Brain microvascular endothelial cell (primary cell): ENCODE data around the gene IL16.
"Not testable (repeated sequence)": the region's sequence is repeated elsewhere in the genome, so short reads cannot be mapped to it uniquely, and the experiment has no call there.

ENCODE experiments used
- DNase-seq: peaks from one replicate; pipeline ENCODE4 v3.0.0-alpha.2; 2020
- H3K27ac ChIP-seq: fragments of 250-450 bp; sonication (Bioruptor Pico); 2 replicates; pipeline ENCODE4 v1.5.1; 2020; ENCODE audit warnings: mild to moderate bottlenecking, moderate library complexity
- H3K27me3 ChIP-seq: fragments of 250-450 bp; sonication (Bioruptor Pico); replicated peaks from 2 replicates; pipeline ENCODE4 v1.5.1; 2020; ENCODE audit warnings: mild to moderate bottlenecking
- H3K36me3 ChIP-seq: fragments of 250-450 bp; sonication (Bioruptor Pico); replicated peaks from 2 replicates; pipeline ENCODE4 v1.5.1; 2020; ENCODE audit warnings: mild to moderate bottlenecking
- H3K4me3 ChIP-seq: 2 replicates; pipeline ENCODE4 v1.5.1; 2011; ENCODE audit warnings: low read depth, mild to moderate bottlenecking, control low read depth, low read length, moderate library complexity
- in situ Hi-C: cut with HindIII; loops from 2 replicates; pipeline ENCODE4 v1.10.0; 2017; ENCODE audit warnings: low sequenced_read_pairs, low pct_ligation_motif_present
- TF ChIP-seq, protein P1 (sequence below): IDR thresholded peaks from 2 replicates; pipeline ENCODE4 v1.5.1; 2011; ENCODE audit warnings: low read depth, mild to moderate bottlenecking, moderate library complexity, low read length, control low read depth, inconsistent platforms; ENCODE audit errors: missing control alignments

IL16 gene

DNA sequence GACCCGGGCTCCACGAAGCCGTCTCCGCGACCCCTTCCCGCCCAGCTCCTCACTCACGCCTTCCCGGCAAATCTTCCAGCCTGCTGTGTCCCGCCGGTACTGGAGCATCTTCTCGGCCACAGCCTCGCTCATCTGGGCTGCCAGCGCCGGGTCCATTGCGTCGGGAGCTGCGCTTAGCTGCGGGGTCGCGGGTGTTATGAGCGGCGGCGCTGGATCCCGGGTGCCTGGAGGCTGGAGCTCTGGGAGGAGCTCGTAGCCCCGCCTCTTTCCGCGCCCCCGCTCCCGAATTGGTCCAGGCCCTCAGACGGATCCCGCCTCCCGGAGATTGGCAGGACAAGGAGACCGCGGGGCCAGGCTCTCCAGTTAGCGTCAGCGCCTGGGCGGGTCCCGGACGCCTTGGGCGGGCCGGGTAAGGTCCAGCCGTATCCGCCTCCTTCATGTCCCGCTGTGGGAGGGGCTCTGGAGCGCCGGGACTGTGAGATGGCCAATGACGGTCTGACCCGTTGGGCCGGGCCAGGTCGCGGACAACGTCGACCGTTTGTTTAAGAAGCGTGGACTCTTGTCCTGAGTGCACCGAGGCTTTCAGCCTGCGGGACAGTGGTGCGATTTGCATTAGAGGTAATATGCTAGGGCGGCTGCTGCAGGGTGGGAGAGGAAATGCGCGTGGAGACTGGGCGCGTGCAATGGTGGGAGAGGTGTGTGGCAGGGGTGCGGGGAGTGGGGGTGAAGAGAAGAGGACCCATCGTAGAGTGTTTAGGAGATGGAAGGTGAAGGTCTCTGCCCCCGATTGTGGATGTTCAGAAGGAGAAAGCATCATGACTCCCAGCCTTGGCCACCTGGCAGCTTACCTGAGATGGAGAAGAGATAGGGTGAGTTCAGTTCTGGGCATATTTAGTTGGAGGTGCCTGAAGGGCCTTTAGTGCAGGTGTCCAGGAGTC, 127.5 kb downstream of the IL16 start, which contains the start of gene STARD5:
Gene STARD5, minus strand, starts transcription at position 198 of the 938 bp plus-strand sequence. Its CDS starts 42 bp downstream, at position 156.
- TF ChIP-seq, protein P1, sequence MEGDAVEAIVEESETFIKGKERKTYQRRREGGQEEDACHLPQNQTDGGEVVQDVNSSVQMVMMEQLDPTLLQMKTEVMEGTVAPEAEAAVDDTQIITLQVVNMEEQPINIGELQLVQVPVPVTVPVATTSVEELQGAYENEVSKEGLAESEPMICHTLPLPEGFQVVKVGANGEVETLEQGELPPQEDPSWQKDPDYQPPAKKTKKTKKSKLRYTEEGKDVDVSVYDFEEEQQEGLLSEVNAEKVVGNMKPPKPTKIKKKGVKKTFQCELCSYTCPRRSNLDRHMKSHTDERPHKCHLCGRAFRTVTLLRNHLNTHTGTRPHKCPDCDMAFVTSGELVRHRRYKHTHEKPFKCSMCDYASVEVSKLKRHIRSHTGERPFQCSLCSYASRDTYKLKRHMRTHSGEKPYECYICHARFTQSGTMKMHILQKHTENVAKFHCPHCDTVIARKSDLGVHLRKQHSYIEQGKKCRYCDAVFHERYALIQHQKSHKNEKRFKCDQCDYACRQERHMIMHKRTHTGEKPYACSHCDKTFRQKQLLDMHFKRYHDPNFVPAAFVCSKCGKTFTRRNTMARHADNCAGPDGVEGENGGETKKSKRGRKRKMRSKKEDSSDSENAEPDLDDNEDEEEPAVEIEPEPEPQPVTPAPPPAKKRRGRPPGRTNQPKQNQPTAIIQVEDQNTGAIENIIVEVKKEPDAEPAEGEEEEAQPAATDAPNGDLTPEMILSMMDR: no peak
- H3K27ac ChIP-seq: peak within 1 kb of the TSS; percentile 30
- DNase-seq: peak; percentile 97
- peak within 1 kb of the TSS; percentile 86 for H3K4me3 ChIP-seq
- H3K36me3 ChIP-seq: no peaks in the 10 kb centered on the region
- no peaks in the 10 kb centered on the region for H3K27me3 ChIP-seq
- in situ Hi-C loops: no loop called here

DNA sequence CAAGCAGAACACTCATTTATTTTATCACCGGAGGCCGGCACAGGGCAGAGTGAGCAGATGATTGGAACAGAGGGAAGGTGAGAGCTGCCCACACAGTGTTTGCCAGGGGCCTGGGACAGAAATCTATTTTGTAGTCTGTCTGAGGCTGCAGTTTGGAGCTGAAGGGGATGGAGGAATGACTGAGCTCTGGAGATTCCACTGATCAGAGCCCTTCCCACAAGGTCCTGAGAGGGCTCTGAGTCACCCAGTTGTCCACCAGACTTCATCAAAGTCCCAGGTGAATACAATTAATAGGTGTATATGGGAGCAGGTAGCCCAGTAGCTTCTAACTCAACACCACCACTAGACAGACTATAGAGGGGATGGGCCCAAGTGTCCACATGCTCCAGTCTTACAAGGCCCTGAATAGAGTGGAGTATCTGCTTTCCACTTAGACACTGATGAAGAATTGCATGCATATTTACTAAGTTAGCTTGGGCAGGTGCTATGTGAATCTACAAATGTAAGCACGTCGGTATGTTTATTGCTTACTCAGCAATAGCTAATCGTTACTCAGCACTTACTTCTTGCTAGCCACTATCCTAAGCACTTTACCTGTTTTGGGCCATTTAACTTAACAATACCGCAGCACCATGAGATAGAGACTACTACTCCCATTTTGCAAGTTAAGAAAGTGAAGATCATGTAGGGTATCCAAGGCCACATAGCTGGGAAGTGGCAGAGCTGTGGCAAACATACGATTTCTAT, 130.0 kb downstream of the IL16 start:
- Histone ChIP-seq H3K27me3 (no peaks in the 10 kb centered on the region), H3K4me3 (no peak overlapping the region), H3K36me3 (no peaks in the 10 kb centered on the region), H3K27ac (peak overlapping the region; percentile 72)
- TF ChIP-seq, protein P1: no peak
- DNase-seq: no peak
- in situ Hi-C loops: no loop called here

- in situ Hi-C loops: no loop called here
- DNase-seq: peak; percentile 87
- H3K27me3 ChIP-seq: no peaks in the 10 kb centered on the region
- TF ChIP-seq, protein P1: no peak
- peak overlapping the region; percentile 72 for H3K27ac ChIP-seq
- no peak overlapping the region for H3K4me3 ChIP-seq
- no peaks in the 10 kb centered on the region for H3K36me3 ChIP-seq
Measured at GRCh38 chr15:81327516-81327915, 130.8 kb downstream of the IL16 start.

- in situ Hi-C loops: no loop called here
- Histone ChIP-seq H3K36me3 (no peaks in the 10 kb centered on the region), H3K27ac (no peak overlapping the region), H3K4me3 (no peak overlapping the region), H3K27me3 (no peaks in the 10 kb centered on the region)
- no peak for DNase-seq
- TF ChIP-seq, protein P1: no peak
Measured at GRCh38 chr15:81329446-81329845, 132.8 kb downstream of the IL16 start.

DNA sequence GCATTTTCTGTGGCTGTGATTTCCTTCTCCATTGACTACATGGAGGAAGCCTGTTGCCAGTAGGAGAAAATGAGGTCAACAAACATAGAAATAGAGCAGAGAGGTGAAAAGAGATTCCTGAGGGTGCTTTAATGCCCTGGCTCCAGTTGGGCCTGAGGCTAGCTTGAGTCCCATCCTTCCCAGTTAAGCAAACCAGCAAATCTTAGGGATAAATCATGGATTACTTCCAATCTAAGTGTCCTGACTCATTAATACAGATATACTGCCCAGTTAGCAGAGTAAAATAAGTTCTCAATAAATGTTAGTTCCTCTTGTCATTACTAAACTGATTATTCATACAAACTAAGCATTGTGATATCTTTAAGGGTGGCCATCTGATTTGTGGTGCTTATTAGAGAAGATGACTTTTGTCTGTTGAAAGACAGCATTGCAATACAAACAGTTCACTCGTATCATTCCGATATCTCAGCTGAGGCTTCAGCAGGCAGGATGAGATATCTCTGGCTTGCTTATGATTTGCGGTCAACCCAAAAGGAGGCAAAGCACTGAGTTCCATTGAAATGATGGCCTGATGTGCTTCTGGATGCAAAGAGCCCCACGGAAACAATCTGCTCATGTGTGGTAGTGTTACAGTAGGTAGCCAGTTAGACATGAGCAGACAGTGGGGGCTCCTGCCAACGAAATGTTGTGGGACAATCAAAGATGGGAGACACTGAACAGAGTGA, 133.8 kb downstream of the IL16 start:
- Histone ChIP-seq H3K4me3 (no peak overlapping the region), H3K36me3 (no peaks in the 10 kb centered on the region), H3K27ac (peak overlapping the region; percentile 21), H3K27me3 (no peaks in the 10 kb centered on the region)
- DNase-seq: no peak
- TF ChIP-seq, protein P1: no peak
- in situ Hi-C loops: no loop called here

DNA sequence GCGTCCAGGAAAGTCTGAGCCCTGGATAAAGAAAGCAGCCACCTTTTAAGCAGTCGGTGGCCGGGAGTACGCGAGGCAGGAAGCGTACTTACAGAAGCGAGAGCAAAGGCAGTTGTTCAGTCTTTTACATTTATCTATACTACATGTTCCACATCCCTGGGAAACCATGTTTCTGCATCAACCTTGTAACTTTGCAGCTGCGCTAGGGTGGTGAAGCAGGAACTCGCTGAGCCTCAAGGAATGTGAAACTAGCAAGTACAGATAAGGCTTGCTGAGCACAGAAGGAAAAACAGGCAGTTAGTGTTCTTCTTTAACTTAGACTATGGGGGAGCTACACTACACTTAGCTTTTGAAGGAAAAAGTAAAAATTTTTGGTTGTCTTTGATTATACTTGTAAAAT, 134.5 kb downstream of the IL16 start:
- H3K36me3 ChIP-seq, H3K4me3 ChIP-seq, H3K27me3 ChIP-seq, in situ Hi-C loops: not testable (repeated sequence)
- peak; percentile 78 for DNase-seq
- H3K27ac ChIP-seq: peak overlapping the region; percentile 21
